IMR-90 (cell line): ENCODE measurements around the gene CYP2R1. TPM values are rescaled to one million over a fixed set of nuclear protein-coding genes. Genes with fewer than 3 reads are reported as not detected.

Experiments
- ATAC-seq: fragments of 200-7000 bp; cut with Tn5 transposase; 2 replicates; pipeline ENCODE4 v1.9.1; 2020; ENCODE audit warnings: low read depth, mild to moderate bottlenecking, moderate library complexity
- BruUV-seq: library from RNA; stranded (reverse); fragments of 400-500 nt; replicated peaks from 2 replicates; lab custom pipeline; 2021; lab: Mats Ljungman, UMichigan
- CTCF ChIA-PET: fragments of 300-600 bp; formaldehyde crosslinking; extraction: SDS; loops from one replicate; lab custom pipeline; 2021; ENCODE audit warnings: antibody characterized with exemption; lab: Yijun Ruan, JAX
- POLR2A ChIA-PET: fragments of 300-600 bp; sonication (Branson Sonifier 250); formaldehyde crosslinking; loops from one replicate; lab custom pipeline; 2022; ENCODE audit warnings: antibody characterized with exemption; ENCODE audit not compliant: unreplicated experiment; lab: Charles Lee
- DNase-seq: peaks from one replicate; pipeline ENCODE4 v3.0.0; 2013
- H2AFZ ChIP-seq: replicated peaks from 2 replicates; pipeline ENCODE3; 2013; ENCODE audit warnings: low read length, mild to moderate bottlenecking; ENCODE audit not compliant: poor library complexity
- H2AK5ac ChIP-seq: 2 replicates; pipeline ENCODE4 v1.6.1; 2013; ENCODE audit warnings: low read depth, low read length, inconsistent platforms
- H2AK9ac ChIP-seq: replicated peaks from 2 replicates; pipeline ENCODE3; 2013; ENCODE audit warnings: mild to moderate bottlenecking, low read depth, low read length, moderate library complexity; ENCODE audit not compliant: poor library complexity
- H2BK120ac ChIP-seq: 2 replicates; pipeline ENCODE4 v1.6.1; 2013; ENCODE audit warnings: low read depth, low read length, inconsistent platforms
- H2BK15ac ChIP-seq: 3 replicates; pipeline ENCODE4 v1.6.1; 2013; ENCODE audit warnings: low read depth, low read length, inconsistent platforms
- H2BK20ac ChIP-seq: 2 replicates; pipeline ENCODE4 v1.6.1; 2013; ENCODE audit warnings: low read depth, mild to moderate bottlenecking, inconsistent platforms, low read length, moderate library complexity
- H2BK5ac ChIP-seq: 2 replicates; pipeline ENCODE4 v1.6.1; 2013; ENCODE audit warnings: mild to moderate bottlenecking, low read depth, low read length, inconsistent platforms; ENCODE audit not compliant: poor library complexity, severe bottlenecking
- H3K14ac ChIP-seq: replicated peaks from 2 replicates; pipeline ENCODE4 v1.6.1; 2013; ENCODE audit warnings: low read depth, low read length, inconsistent platforms
- H3K18ac ChIP-seq: 2 replicates; pipeline ENCODE4 v1.6.1; 2013; ENCODE audit warnings: low read depth, low read length, control low read depth
- H3K23ac ChIP-seq: 2 replicates; pipeline ENCODE4 v1.6.1; 2013; ENCODE audit warnings: low read depth, low read length, inconsistent platforms
- H3K27ac ChIP-seq: 2 replicates; pipeline ENCODE4 v1.5.1; 2013; ENCODE audit warnings: mild to moderate bottlenecking, control low read depth, low read length; ENCODE audit not compliant: insufficient read depth
- H3K27me3 ChIP-seq: 2 replicates; pipeline ENCODE4 v1.6.1; 2013; ENCODE audit warnings: low read length; ENCODE audit not compliant: control insufficient read depth, insufficient read depth
- H3K36me3 ChIP-seq: 2 replicates; pipeline ENCODE4 v1.6.1; 2013; ENCODE audit warnings: low read length, mixed read lengths; ENCODE audit not compliant: control insufficient read depth, insufficient read depth
- H3K4ac ChIP-seq: 2 replicates; pipeline ENCODE4 v1.6.1; 2013; ENCODE audit warnings: low read depth, low read length, inconsistent platforms
- H3K4me1 ChIP-seq: 2 replicates; pipeline ENCODE4 v1.6.1; 2013; ENCODE audit warnings: low read length, mixed read lengths; ENCODE audit not compliant: control insufficient read depth, insufficient read depth
- H3K4me2 ChIP-seq: 2 replicates; pipeline ENCODE4 v1.6.1; 2013; ENCODE audit warnings: low read depth, mild to moderate bottlenecking, control low read depth, low read length, moderate library complexity
- H3K4me3 ChIP-seq: 2 replicates; pipeline ENCODE4 v1.5.1; 2013; ENCODE audit warnings: low read depth, mild to moderate bottlenecking, control low read depth, low read length, moderate library complexity; ENCODE audit not compliant: insufficient read depth
- H3K56ac ChIP-seq: 2 replicates; pipeline ENCODE4 v1.6.1; 2013; ENCODE audit warnings: low read length, inconsistent platforms; ENCODE audit not compliant: insufficient read depth; ENCODE audit errors: extremely low read depth
- H3K79me1 ChIP-seq, 2 experiments: 2 replicates each; pipeline ENCODE4 v1.6.1; 2013; ENCODE audit warnings: low read length in 2 of 2, inconsistent platforms in 1 of 2, low read depth in 1 of 2
- H3K9ac ChIP-seq: 2 replicates; pipeline ENCODE4 v1.6.1; 2013; ENCODE audit warnings: low read depth, low read length, control low read depth
- H3K9me1 ChIP-seq: 2 replicates; pipeline ENCODE4 v1.6.1; 2013; ENCODE audit warnings: low read length, inconsistent platforms; ENCODE audit not compliant: insufficient read depth
- H3K9me3 ChIP-seq: 2 replicates; pipeline ENCODE4 v1.6.1; 2013; ENCODE audit warnings: low read length; ENCODE audit not compliant: control insufficient read depth, insufficient read depth
- H4K20me1 ChIP-seq: 2 replicates; pipeline ENCODE4 v1.6.1; 2013; ENCODE audit warnings: low read length, inconsistent platforms; ENCODE audit not compliant: insufficient read depth
- H4K5ac ChIP-seq: 2 replicates; pipeline ENCODE4 v1.6.1; 2013; ENCODE audit warnings: mild to moderate bottlenecking, low read depth, low read length, control low read depth
- H4K8ac ChIP-seq, 2 experiments: 2 replicates each; pipeline ENCODE4 v1.6.1; 2013; ENCODE audit warnings: low read depth in 2 of 2, low read length in 2 of 2, control low read depth in 1 of 2, inconsistent platforms in 1 of 2
- H4K91ac ChIP-seq: 2 replicates; pipeline ENCODE4 v1.6.1; 2013; ENCODE audit warnings: low read depth, low read length, inconsistent platforms; ENCODE audit not compliant: insufficient read depth
- CEBPB ChIP-seq: IDR thresholded peaks from 2 replicates; pipeline ENCODE4 v1.6.1; 2012; ENCODE audit warnings: low read depth, low read length, improper control_type of control experiment
- CHD1 ChIP-seq: IDR thresholded peaks from 2 replicates; pipeline ENCODE4 v1.6.1; 2012; ENCODE audit warnings: low read depth, low read length, improper control_type of control experiment
- POLR2A ChIP-seq: IDR thresholded peaks from 2 replicates; pipeline ENCODE4 v1.6.1; 2012; ENCODE audit warnings: mild to moderate bottlenecking, low read depth, low read length
- dilution Hi-C: fragments of 300-500 bp; cut with HindIII; formaldehyde crosslinking; loops from one replicate; pipeline ENCODE4 v1.14.3; 2018; ENCODE audit warnings: low sequenced_read_pairs; ENCODE audit not compliant: unreplicated experiment
- in situ Hi-C: fragments of 300-500 bp; cut with MboI; formaldehyde crosslinking; loops from 3 replicates; pipeline ENCODE4 v1.14.3; 2019; ENCODE audit warnings: low sequenced_read_pairs, inconsistent platforms, mixed read lengths
- intact Hi-C: fragments of 100-400 bp; cut with micrococcal nuclease; formaldehyde crosslinking; loops from 2 replicates; pipeline ENCODE4 v1.10.0; 2022
- polyA plus RNA-seq, 3 experiments: library from polyadenylated mRNA; depleted of rRNA; stranded (reverse); fragments of >200 nt; gene quantifications; 2 replicates each; pipeline ENCODE4 v1.2.3, GENCODE V29; 2012; ENCODE audit warnings: low replicate concordance in 1 of 3
- total RNA-seq: library from RNA; depleted of rRNA; stranded (reverse); fragments of >200 nt; gene quantifications from 2 replicates; pipeline ENCODE4 v1.2.3, GENCODE V29; 2012
- TF ChIP-seq, protein P1 (sequence below): fragments of 150-350 bp; IDR thresholded peaks from 2 replicates; pipeline ENCODE4 v1.6.1; 2017; ENCODE audit warnings: mild to moderate bottlenecking, antibody characterized with exemption, low read length, low read depth

CYP2R1 gene
- total and polyA plus RNA-seq, 2 of the 4 experiments (the other 2 are of a cell fraction), result 4.7 to 5.2 TPM

DNA sequence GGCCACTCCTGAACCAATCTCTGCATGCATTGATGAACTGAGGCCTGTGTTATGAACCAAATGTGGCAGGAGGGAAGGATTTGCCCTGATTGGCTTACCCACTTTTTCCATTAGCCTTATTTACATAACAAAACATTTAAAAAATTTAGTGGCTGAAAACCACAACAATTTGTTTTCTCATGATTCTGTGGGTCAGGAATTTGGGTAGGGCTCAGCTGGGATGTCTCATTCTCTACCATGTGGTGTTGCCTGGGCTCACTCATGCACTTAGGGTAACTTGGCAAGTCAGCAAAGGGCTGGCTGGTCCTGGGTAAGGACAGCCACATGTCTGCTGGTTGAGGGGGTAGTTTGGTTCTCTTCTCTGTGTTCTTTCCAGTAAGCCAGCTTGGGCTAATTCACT lies 35.1 kb upstream of the CYP2R1 start:
- DNase-seq (peak; percentile 5), ATAC-seq (no peak; the same call in 1 of the 2 replicates)
- no peak overlapping the region for H3K18ac ChIP-seq
- no peak overlapping the region for H3K4ac ChIP-seq
- no peaks in the 10 kb centered on the region for H4K20me1 ChIP-seq
- H4K8ac ChIP-seq, result no peak overlapping the region
- H4K5ac ChIP-seq, result no peak overlapping the region
- H3K56ac ChIP-seq, result no peak overlapping the region
- H2BK15ac ChIP-seq, result no peak overlapping the region
- no peak overlapping the region for H3K4me3 ChIP-seq
- intact Hi-C loops (no loop called here), in situ Hi-C loops (no loop called here), dilution Hi-C loops (no loop called here)
- no peak overlapping the region for H2AK9ac ChIP-seq
- no peak overlapping the region for H3K23ac ChIP-seq
- no peaks in the 10 kb centered on the region for H3K9me1 ChIP-seq
- H3K4me1 ChIP-seq, result no peaks in the 10 kb centered on the region
- no peak overlapping the region for H2BK5ac ChIP-seq
- H3K27me3 ChIP-seq, result no peaks in the 10 kb centered on the region
- peak overlapping the region; percentile 64 for H2AFZ ChIP-seq
- no peak overlapping the region for H3K9ac ChIP-seq
- TF ChIP-seq CEBPB (no peak), POLR2A (no peak), CHD1 (no peak)
- TF ChIP-seq, protein P1, sequence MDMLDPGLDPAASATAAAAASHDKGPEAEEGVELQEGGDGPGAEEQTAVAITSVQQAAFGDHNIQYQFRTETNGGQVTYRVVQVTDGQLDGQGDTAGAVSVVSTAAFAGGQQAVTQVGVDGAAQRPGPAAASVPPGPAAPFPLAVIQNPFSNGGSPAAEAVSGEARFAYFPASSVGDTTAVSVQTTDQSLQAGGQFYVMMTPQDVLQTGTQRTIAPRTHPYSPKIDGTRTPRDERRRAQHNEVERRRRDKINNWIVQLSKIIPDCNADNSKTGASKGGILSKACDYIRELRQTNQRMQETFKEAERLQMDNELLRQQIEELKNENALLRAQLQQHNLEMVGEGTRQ, result no peak
- ChIA-PET POLR2A (no interaction called here), CTCF (no interaction called here)
- no peaks in the 10 kb centered on the region for H3K9me3 ChIP-seq
- H3K79me1 ChIP-seq, result no peaks in the 10 kb centered on the region
- H3K27ac ChIP-seq, result no peak overlapping the region
- H2BK120ac ChIP-seq, result no peak overlapping the region
- no peak overlapping the region for H4K91ac ChIP-seq
- H3K14ac ChIP-seq, result no peak overlapping the region
- no TSS peak for BruUV-seq
- H3K4me2 ChIP-seq, result no peak overlapping the region
- no peaks in the 10 kb centered on the region for H3K36me3 ChIP-seq
- H2AK5ac ChIP-seq, result no peak overlapping the region
- H2BK20ac ChIP-seq, result no peak overlapping the region
